GM20000 (cell line): Measurements from ENCODE around the gene GUCY2D.

ENCODE experiments used
- DNase-seq: peaks from one replicate; pipeline ENCODE4 v3.0.0; 2012; ENCODE audit warnings: low spot score
- CTCF ChIP-seq: IDR thresholded peaks from 2 replicates; pipeline ENCODE4 v1.5.1; 2012; ENCODE audit warnings: mild to moderate bottlenecking, control low read depth; ENCODE audit errors: extremely low read depth, missing control alignments

GUCY2D gene

GRCh38 chr17:8063761-8064534 is 61.5 kb downstream of the GUCY2D start:
- TF ChIP-seq CTCF: no peak

GRCh38 chr17:8064561-8065019 is 62.2 kb downstream of the GUCY2D start:
- DNase-seq: no peak
- TF ChIP-seq CTCF: no peak

More at GRCh38 chr17:8063761-8064534, 61.5 kb downstream of the GUCY2D start:
- DNase-seq: no peak

GRCh38 chr17:8066841-8067775 is 64.7 kb downstream of the GUCY2D start:
- DNase-seq: no peak
- no peak for TF ChIP-seq CTCF

- no peak for TF ChIP-seq CTCF
- DNase-seq: no peak
These were observed 65.4 kb downstream of the GUCY2D start for GRCh38 chr17:8067806-8068205.

GRCh38 chr17:8068736-8069586 is 66.5 kb downstream of the GUCY2D start:
- no peak for TF ChIP-seq CTCF
- DNase-seq: no peak

- no peak for TF ChIP-seq CTCF
- no peak for DNase-seq
These were observed 67.1 kb downstream of the GUCY2D start for GRCh38 chr17:8069587-8069860.
